ENCODE data around the gene SLC9A7.

The SLC9A7 gene

DNA sequence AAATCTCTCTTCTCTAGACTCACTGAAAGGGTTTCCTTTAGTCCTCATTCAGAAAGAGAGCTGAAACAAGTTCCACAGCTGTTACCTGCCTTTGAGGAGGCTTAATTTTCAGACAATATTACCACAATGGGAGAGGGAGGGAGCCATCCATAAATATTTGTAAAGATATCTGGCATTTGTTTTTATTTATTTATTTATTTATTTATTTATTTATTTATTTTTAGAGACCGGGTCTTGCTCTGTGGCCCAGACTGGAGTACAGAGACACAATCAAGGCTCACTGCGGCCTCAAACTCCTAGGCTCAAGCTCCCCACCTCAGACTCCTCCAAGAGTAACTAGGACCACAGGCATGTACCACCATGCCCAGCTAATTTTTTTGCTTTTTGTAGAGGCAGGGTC lies 80.7 kb downstream of the SLC9A7 start (continued):
- TF ChIP-seq KLF7 (tag by site-specific recombination; IDR thresholded peaks at IDR 0.05; ENCODE audit: borderline replicate concordance), result no peak
- TF ChIP-seq ZNF394 (tag by site-specific recombination; IDR thresholded peaks at IDR 0.05; ENCODE audit: borderline replicate concordance), result peak; percentile 86
- TF ChIP-seq, protein P1, sequence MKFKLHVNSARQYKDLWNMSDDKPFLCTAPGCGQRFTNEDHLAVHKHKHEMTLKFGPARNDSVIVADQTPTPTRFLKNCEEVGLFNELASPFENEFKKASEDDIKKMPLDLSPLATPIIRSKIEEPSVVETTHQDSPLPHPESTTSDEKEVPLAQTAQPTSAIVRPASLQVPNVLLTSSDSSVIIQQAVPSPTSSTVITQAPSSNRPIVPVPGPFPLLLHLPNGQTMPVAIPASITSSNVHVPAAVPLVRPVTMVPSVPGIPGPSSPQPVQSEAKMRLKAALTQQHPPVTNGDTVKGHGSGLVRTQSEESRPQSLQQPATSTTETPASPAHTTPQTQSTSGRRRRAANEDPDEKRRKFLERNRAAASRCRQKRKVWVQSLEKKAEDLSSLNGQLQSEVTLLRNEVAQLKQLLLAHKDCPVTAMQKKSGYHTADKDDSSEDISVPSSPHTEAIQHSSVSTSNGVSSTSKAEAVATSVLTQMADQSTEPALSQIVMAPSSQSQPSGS (tag by site-specific recombination; IDR thresholded peaks at IDR 0.05; ENCODE audit: low read depth), result no peak
- TF ChIP-seq ZNF558 (tag by site-specific recombination; IDR thresholded peaks at IDR 0.05), result no peak
- TF ChIP-seq ZNF544 (tag by site-specific recombination; IDR thresholded peaks at IDR 0.05), result no peak
- TF ChIP-seq SALL2 (tag by site-specific recombination; IDR thresholded peaks at IDR 0.05; ENCODE audit: borderline replicate concordance), result no peak
- TF ChIP-seq BCL11A (tag by site-specific recombination; IDR thresholded peaks at IDR 0.05; ENCODE audit: low read depth), result no peak
- TF ChIP-seq, protein P2, sequence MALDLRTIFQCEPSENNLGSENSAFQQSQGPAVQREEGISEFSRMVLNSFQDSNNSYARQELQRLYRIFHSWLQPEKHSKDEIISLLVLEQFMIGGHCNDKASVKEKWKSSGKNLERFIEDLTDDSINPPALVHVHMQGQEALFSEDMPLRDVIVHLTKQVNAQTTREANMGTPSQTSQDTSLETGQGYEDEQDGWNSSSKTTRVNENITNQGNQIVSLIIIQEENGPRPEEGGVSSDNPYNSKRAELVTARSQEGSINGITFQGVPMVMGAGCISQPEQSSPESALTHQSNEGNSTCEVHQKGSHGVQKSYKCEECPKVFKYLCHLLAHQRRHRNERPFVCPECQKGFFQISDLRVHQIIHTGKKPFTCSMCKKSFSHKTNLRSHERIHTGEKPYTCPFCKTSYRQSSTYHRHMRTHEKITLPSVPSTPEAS (tag by site-specific recombination; IDR thresholded peaks at IDR 0.05), result no peak

DNA sequence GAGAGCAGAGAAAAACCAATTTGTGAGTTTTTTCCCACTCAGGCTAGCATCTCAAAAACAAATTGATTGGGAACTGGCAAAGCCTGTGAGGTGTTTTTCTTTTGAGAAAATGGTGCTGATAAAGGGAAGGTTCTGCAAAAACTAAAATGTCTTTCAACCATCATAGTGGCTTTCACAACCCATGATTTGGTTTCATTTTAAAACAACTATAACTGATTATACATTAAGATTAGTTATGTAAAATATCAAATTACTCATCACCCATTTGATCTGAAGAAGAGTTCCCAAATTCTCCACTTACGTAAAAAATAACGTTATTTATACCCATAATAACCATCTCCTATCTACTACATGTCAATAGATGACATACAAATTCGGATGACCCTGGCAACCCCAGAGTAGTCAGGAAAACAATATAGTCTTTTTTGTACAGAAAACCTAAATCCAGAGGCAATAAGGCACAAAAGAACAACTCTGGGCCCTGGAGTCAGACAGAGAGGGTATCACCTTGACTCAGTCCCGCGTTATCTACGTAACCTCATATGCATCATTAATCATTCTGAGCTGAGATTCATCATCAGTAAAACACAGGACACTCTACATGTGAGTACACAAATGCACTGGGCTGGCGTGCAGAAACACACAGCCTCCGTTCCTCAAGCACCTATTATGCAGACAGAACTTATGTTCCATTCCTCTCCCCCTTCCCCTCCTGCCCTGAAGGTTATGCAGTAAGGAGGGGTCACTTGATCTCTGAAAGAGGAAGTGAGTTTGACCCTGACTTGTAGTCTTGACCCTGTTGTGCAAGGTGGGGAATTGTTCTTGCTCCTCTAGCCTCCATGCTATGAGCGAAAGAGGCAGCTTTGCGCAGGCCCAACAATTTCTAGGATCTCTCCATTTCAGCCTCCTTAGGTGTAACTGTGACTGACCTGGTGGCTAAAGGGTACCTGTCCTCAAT lies 82.2 kb downstream of the SLC9A7 start:
- POLR2A ChIA-PET, result no interaction called here
- no peaks in the 10 kb centered on the region for H3K9me3 ChIP-seq (ENCODE audit: control insufficient read depth, insufficient read depth, low read depth, low read length)
- TF ChIP-seq ZNF777 (tag by site-specific recombination; IDR thresholded peaks at IDR 0.05; ENCODE audit: borderline replicate concordance) (no peak), ZNF670 (tag by site-specific recombination; IDR thresholded peaks at IDR 0.05; ENCODE audit: low read depth) (no peak), ZNF138 (tag by site-specific recombination; IDR thresholded peaks at IDR 0.05; ENCODE audit: borderline replicate concordance) (no peak), ZNF473 (tag by site-specific recombination; IDR thresholded peaks at IDR 0.05) (no peak), GLIS1 (tag by site-specific recombination; IDR thresholded peaks at IDR 0.05) (no peak), ZNF707 (tag by site-specific recombination; IDR thresholded peaks at IDR 0.05) (no peak), ZNF654 (tag by site-specific recombination; IDR thresholded peaks at IDR 0.05; ENCODE audit: low read depth) (no peak), ZNF157 (tag by site-specific recombination; IDR thresholded peaks at IDR 0.05) (no peak), ZNF600 (tag by site-specific recombination; IDR thresholded peaks at IDR 0.05) (no peak), ZBTB20 (tag by site-specific recombination; IDR thresholded peaks at IDR 0.05) (no peak), ZBTB1 (tag by site-specific recombination; IDR thresholded peaks at IDR 0.05) (no peak), ZNF621 (tag by site-specific recombination; IDR thresholded peaks at IDR 0.05) (no peak), ZNF768 (tag by site-specific recombination; IDR thresholded peaks at IDR 0.05) (no peak), ZNF202 (tag by site-specific recombination; IDR thresholded peaks at IDR 0.05; ENCODE audit: borderline replicate concordance) (no peak), ZNF112 (tag by site-specific recombination; IDR thresholded peaks at IDR 0.05) (no peak), ZNF626 (tag by site-specific recombination; IDR thresholded peaks at IDR 0.05) (no peak)
- TF ChIP-seq, protein P3, sequence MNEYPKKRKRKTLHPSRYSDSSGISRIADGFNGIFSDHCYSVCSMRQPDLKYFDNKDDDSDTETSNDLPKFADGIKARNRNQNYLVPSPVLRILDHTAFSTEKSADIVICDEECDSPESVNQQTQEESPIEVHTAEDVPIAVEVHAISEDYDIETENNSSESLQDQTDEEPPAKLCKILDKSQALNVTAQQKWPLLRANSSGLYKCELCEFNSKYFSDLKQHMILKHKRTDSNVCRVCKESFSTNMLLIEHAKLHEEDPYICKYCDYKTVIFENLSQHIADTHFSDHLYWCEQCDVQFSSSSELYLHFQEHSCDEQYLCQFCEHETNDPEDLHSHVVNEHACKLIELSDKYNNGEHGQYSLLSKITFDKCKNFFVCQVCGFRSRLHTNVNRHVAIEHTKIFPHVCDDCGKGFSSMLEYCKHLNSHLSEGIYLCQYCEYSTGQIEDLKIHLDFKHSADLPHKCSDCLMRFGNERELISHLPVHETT (tag by site-specific recombination; IDR thresholded peaks at IDR 0.05), result no peak
- TF ChIP-seq, protein P4, sequence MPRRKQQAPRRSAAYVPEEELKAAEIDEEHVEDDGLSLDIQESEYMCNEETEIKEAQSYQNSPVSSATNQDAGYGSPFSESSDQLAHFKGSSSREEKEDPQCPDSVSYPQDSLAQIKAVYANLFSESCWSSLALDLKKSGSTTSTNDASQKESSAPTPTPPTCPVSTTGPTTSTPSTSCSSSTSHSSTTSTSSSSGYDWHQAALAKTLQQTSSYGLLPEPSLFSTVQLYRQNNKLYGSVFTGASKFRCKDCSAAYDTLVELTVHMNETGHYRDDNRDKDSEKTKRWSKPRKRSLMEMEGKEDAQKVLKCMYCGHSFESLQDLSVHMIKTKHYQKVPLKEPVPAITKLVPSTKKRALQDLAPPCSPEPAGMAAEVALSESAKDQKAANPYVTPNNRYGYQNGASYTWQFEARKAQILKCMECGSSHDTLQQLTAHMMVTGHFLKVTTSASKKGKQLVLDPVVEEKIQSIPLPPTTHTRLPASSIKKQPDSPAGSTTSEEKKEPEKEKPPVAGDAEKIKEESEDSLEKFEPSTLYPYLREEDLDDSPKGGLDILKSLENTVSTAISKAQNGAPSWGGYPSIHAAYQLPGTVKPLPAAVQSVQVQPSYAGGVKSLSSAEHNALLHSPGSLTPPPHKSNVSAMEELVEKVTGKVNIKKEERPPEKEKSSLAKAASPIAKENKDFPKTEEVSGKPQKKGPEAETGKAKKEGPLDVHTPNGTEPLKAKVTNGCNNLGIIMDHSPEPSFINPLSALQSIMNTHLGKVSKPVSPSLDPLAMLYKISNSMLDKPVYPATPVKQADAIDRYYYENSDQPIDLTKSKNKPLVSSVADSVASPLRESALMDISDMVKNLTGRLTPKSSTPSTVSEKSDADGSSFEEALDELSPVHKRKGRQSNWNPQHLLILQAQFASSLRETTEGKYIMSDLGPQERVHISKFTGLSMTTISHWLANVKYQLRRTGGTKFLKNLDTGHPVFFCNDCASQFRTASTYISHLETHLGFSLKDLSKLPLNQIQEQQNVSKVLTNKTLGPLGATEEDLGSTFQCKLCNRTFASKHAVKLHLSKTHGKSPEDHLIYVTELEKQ (tag by site-specific recombination; IDR thresholded peaks at IDR 0.05; ENCODE audit: borderline replicate concordance), result no peak
- TF ChIP-seq, protein P5, sequence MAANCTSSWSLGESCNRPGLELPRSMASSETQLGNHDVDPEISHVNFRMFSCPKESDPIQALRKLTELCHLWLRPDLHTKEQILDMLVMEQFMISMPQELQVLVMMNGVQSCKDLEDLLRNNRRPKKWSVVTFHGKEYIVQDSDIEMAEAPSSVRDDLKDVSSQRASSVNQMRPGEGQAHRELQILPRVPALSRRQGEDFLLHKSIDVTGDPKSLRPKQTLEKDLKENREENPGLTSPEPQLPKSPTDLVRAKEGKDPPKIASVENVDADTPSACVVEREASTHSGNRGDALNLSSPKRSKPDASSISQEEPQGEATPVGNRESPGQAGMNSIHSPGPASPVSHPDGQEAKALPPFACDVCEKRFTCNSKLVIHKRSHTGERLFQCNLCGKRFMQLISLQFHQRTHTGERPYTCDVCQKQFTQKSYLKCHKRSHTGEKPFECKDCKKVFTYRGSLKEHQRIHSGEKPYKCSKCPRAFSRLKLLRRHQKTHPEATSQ (tag by site-specific recombination; IDR thresholded peaks at IDR 0.05), result no peak

More for the DNA sequence above, 82.2 kb downstream of the SLC9A7 start:
- H3K36me3 ChIP-seq (ENCODE audit: control insufficient read depth in 2 of 2, insufficient read depth in 1 of 2, low read length in 2 of 2), result peaks cover 0 to 11% of the 10 kb centered on the region in 2 experiments; a peak in 1 of 3 replicates
- no peaks in the 10 kb centered on the region for H3K4me1 ChIP-seq (ENCODE audit: control insufficient read depth, insufficient read depth, low read length)
- CTCF ChIA-PET, result interaction anchor here (2.6 kb wide), 1 partner anchor 9 kb away, joined by 18 read pairs; no protein-coding TSS in a partner anchor
- no peak overlapping the region for H3K4me3 ChIP-seq (ENCODE audit: low read depth, low read length)
- H3K27ac ChIP-seq (ENCODE audit: extremely low read depth, low read depth, low read length), result no peak overlapping the region
